ENCODE results near the gene TPRA1. TPM values are rescaled to one million over a fixed set of nuclear protein-coding genes. Genes with fewer than 3 reads are reported as not detected.

The TPRA1 gene
- total RNA-seq, 1 experiment from 2014 or later, result 38.3 TPM

- in situ Hi-C loops (cut with HindIII; ENCODE audit: low sequenced_read_pairs), result no loop called here
Observed at GRCh38 chr3:127529346-127530188, 61.0 kb downstream of the TPRA1 start.

DNA sequence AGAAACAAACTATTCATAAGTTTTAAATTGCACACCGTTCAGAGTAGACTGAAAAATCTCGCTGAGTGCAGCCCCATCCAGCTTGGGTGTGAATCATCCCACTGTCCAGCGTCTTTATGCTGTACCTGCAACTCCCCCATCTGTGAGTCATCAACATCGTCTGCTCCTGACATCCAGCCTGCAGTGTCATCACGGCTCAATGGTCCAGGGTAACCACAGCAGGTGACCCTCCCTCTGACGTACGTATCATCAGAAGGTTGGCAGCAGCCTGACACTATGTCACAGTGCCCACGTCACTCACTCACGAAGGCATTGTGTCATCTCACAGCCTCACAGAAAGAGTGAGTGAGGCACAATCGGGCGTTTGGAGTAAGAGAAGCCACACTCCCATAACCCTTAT lies 65.2 kb downstream of the TPRA1 start:
- in situ Hi-C loops (cut with HindIII; ENCODE audit: low sequenced_read_pairs), result no loop called here
- DNase-seq (ENCODE audit: low spot score), result no peak

More at GRCh38 chr3:127529346-127530188, 61.0 kb downstream of the TPRA1 start:
- no peak for DNase-seq (ENCODE audit: low spot score)

DNA sequence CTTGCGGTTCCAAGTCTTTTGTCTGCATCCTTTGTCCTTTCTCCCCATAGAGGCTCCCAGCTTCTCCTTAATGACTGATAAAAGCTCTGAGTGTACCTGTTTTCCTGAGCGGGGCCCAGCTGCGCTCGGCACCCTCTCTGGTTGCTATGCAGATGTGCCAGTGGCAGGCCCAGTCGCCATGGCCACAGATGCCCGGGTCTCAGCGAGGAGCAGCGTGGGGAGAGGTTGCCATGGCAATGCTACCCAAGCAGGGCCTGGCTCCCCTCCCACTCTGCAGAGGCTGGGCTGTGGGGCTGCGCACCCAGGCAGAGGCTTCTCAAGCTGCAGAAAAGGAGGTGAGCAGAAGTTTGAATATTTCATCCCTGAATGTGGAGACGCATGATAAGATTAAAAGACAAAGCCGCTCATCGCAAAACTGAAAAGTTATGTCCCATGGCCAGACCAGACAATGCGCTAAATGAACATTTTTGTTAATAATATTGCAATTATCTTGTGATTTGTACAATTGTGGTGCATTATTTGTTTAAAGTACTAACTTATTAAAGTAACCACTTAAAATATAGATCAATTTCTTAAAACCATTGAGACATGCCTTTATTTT lies 66.1 kb downstream of the TPRA1 start:
- no peak for DNase-seq (ENCODE audit: low spot score)
- in situ Hi-C loops (cut with HindIII; ENCODE audit: low sequenced_read_pairs), result no loop called here

Other genes with a start within 250 kb of the TPRA1 start
- 257 and 300 TPM in 2 replicates for gene MCM2, start 7.7 kb upstream of the TPRA1 start, total RNA-seq (2014; rRNA removed; shearing (Covaris generic))
- 46.6 and 66.7 TPM in 2 replicates for gene PODXL2, start 38.5 kb upstream of the TPRA1 start, total RNA-seq (2014; rRNA removed; shearing (Covaris generic))
- 4.0 and 4.8 TPM in 2 replicates for gene ABTB1, start 82.2 kb upstream of the TPRA1 start, total RNA-seq (2014; rRNA removed; shearing (Covaris generic))
- not detected in 2 replicates for gene MGLL, start 231.8 kb upstream of the TPRA1 start, total RNA-seq (2014; rRNA removed; shearing (Covaris generic))

Measured in G401 (cell line).